Coronary artery (tissue), 2 donors: Measurements from ENCODE around the gene TOX2.
A peak's percentile ranks its signal among the peaks of the same experiment; 100 is the strongest.

ENCODE experiments used
- DNase-seq: peaks from one replicate; pipeline ENCODE4 v3.0.0-alpha.2; 2017; ENCODE audit warnings: low spot score
- H3K27ac ChIP-seq, 2 donors: fragments of 200-600 bp; sonication (generic); one replicate each; pipeline ENCODE4 v1.5.1; 2016 to 2019
- H3K4me3 ChIP-seq: fragments of 200-600 bp; sonication (generic); 2 replicates; pipeline ENCODE4 v1.5.1; 2016; ENCODE audit warnings: mild to moderate bottlenecking, moderate library complexity
- TF ChIP-seq, protein P1 (sequence below): fragments of 200-600 bp; sonication (generic); IDR thresholded peaks from one replicate; pipeline ENCODE4 v1.5.1; 2019; ENCODE audit warnings: antibody characterized with exemption

TOX2 gene

DNA sequence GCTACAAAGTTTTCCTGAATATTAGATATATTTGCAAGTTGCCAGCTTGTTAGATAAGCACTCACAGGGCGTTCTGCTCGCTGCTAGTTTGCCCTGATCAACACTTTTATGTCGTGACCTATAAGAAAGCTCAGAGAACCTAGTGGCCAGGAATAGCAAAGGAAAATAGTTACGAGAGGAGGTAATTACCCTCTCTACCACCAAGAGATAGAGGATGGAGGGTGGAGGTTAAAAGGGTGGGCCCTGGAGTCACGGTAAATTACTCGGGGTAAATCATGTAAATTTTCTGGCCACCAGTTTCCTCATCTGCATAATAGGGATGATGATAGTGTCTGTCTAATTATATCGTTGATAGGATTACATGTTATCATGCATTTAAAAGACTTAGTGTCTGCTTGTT, 185.2 kb downstream of the TOX2 start:
- H3K27ac ChIP-seq: no peak overlapping the region

DNA sequence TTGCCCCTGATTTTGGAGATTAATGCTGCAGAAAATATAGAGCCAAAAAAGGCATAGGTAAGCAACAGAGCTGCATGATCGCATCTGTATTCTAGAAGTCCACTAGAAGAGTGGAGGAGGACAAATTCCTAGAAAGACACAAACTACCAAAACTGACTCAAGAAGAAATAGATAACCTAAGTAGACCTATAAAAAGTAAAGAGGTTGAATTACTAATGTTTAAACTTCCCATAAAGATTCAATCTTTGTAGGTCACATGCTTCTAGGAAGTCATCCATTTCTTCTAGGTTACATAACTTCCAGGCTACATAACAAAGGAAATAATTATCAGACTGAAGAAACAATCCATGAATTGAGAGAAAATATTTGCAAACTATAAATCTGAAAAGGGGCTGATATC, 187.9 kb downstream of the TOX2 start:
- TF ChIP-seq, protein P1, sequence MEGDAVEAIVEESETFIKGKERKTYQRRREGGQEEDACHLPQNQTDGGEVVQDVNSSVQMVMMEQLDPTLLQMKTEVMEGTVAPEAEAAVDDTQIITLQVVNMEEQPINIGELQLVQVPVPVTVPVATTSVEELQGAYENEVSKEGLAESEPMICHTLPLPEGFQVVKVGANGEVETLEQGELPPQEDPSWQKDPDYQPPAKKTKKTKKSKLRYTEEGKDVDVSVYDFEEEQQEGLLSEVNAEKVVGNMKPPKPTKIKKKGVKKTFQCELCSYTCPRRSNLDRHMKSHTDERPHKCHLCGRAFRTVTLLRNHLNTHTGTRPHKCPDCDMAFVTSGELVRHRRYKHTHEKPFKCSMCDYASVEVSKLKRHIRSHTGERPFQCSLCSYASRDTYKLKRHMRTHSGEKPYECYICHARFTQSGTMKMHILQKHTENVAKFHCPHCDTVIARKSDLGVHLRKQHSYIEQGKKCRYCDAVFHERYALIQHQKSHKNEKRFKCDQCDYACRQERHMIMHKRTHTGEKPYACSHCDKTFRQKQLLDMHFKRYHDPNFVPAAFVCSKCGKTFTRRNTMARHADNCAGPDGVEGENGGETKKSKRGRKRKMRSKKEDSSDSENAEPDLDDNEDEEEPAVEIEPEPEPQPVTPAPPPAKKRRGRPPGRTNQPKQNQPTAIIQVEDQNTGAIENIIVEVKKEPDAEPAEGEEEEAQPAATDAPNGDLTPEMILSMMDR: no peak
- no peak for DNase-seq
- no peak overlapping the region for H3K4me3 ChIP-seq
- no peak overlapping the region for H3K27ac ChIP-seq

More for the DNA sequence above, 185.2 kb downstream of the TOX2 start:
- H3K4me3 ChIP-seq: no peak overlapping the region
- TF ChIP-seq, protein P1: no peak
- DNase-seq: no peak

DNA sequence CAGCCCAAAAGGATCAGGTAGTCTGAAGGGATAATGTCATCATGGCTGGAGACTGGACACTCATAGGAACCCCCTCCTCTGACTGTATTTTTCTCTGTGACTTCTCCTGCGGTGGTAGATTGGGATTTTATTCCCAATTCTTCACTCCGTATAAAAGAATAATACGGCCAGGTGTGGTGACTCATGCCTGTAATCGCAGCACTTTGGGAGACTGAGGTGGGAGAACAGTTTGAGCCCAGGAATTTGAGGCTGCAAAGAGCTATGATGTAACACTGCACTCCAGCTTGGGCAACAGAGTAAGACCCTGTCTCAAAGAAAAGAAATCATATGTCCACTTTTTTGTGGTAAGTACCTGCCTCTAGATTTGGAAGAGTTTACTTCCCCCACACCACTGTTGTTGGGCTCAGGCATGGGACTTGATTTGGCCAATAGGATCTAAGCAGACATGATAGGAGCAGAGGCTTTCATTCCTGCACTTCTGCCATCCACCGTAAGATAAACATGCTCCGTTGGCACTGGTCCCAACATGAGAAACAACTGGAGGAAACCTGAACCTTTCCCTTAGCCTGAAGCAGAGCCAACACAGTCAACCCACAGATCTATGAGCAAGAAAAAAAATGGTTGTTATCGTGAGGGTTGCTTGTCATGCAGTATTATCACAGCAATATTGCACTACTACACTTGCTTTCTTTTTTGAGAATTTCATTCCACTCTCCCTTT, 190.3 kb downstream of the TOX2 start:
- H3K27ac ChIP-seq: no peak overlapping the region
- DNase-seq: no peak
- no peak overlapping the region for H3K4me3 ChIP-seq
- TF ChIP-seq, protein P1: no peak

DNA sequence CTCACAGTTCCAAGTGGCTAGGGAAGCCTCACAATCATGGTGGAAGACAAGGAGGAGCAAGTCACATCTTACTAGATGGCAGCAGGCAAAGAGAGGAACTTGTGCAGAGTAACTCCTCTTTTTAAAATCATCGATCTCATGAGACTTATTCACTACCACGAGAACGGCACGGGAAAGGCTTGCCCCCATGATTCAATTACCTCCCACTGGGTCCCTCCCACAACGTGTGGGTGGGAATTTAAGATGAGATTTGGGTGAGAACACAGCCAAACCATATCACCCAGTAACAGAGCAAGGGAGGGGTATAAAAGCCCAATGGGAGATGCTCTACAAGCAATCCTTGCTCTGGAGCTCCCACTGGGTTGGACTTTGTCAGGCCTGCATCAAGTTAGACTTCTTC, 192.0 kb downstream of the TOX2 start:
- TF ChIP-seq, protein P1: no peak
- DNase-seq: no peak

DNA sequence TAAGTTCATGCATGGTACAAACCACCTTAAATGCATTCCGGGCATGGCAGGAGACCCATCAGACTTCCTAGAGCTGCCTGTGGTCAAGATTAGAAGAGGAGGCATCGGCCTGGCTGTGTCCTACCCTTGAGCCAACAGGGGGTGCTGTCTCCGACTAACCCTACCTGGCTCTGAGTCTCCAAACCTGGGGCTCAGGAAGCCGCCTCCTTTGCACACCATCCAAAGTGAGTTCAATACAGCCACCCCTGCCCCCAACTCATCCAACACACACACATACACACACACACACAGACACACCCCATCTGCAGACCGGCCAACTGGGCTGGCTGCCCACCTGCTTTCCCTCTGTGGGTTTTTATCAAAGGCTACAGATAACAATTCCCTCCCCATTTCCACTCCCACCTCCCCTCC, 195.3 kb downstream of the TOX2 start:
- Histone ChIP-seq H3K27ac (peak overlapping the region in 1 of 2 donors; percentile 28), H3K4me3 (no peak overlapping the region)
- TF ChIP-seq, protein P1: no peak
- peak; percentile 61 for DNase-seq

More for the DNA sequence above, 192.0 kb downstream of the TOX2 start:
- Histone ChIP-seq H3K4me3 (no peak overlapping the region), H3K27ac (no peak overlapping the region)

DNA sequence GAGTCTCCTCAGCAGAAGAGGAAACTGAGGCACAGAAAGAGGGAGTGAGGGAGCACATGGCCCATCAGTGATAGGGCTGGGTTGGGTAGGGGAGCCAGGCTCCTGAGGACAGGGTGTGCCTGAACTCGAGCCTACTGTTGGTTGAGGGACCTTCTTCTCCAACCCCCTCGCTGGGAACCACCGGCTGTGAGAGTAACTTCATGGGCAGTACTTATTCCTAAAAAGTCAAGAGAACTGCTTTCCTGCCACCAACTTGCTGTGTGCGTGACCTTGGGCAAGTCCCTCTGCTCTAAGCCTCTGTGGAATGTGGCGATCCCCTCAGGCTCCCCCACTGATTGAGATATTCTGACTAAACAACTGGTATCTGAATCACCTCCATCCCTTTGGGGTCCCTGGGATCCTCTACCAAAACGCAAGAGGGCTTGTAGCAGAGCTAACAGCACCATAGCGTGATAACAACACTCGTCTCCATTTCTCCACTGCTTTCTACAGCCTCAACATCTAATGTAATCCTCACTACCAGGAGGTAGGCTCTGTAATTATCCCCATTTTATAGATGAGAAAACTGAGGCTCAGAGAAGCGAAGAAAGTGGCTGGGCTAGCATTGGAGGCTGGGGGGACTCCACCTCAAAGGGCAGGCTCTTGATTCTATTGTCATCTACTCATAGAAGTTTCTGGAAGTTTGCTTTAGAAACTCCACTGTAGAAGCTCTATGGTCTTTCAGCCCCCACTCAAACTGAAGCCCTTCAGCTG, 196.3 kb downstream of the TOX2 start:
- peak overlapping the region; percentile 18 to 50 for H3K27ac ChIP-seq
- TF ChIP-seq, protein P1: no peak
- DNase-seq: peak; percentile 62
- no peak overlapping the region for H3K4me3 ChIP-seq
